ENCODE measurements around the gene SPOP.
"Not testable (repeated sequence)": the region's sequence is repeated elsewhere in the genome, so short reads cannot be mapped to it uniquely, and the experiment has no call there.

Gene SPOP

DNA sequence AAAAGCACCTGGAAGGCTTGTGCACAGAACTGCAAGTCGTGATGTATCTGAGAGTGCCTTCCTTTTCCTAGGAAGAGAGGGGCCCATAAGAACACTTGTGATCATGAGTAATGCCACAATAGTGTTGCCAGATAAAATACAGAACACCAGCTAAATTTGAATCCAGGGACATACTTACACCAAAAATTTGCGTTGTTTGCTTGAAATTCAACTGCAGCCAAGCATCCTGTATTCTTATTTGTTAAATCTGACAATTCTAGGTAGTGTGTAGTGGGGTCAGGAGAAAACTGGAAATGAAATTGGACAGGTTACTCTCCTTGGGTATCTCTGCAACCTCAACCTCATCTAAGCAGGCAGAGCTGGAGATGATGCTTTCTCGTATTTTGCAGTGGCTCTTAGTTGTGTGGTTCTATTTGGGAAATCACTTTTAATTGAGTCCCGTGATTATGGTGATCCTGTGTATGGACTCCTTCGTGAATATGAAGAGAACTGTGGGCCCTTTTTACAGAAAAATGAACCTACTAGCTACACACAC is 17.9 kb upstream of the SPOP start:
- no peak for FAIRE-seq

DNA sequence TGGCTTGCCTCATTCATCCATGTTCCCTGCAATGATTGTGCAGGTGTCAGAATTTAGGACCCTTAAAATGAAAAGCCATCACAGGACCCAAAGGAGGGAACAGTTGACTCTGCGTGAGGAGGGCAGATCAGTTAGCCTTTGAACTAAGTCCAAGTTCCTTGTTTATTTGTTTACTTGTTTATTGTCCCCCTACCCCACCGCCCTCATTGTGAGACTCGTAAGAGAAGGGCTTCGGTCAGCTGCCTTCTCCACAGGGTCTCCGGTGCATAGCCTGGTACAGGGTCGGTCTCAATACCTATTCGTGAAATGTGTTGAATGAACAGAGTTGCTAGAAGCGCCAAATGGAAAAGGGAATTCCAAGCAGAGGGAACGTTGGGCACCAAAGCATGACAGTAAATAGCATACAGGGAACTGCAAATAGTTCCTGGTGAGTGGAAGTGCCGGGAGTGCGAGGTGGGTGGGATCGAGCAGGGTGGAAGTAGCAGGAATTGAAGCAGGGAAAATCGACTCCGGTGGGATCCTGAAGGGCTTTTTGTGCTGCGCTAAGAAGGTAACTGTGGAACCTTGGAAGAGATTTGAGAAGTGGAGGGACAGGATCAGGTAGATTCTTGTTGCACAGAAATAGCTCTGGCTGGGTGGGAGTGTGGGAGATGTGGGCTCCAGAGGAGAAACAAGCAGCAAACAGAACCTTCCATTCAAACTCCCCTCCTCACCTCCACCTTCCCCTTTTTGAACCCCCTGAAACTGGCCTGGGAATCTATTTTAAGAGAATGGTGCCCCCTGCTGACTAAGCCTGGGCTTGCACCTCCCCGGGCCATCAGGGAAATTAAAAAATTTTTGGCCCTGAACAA is 17.2 kb upstream of the SPOP start:
- no peak for FAIRE-seq

DNA sequence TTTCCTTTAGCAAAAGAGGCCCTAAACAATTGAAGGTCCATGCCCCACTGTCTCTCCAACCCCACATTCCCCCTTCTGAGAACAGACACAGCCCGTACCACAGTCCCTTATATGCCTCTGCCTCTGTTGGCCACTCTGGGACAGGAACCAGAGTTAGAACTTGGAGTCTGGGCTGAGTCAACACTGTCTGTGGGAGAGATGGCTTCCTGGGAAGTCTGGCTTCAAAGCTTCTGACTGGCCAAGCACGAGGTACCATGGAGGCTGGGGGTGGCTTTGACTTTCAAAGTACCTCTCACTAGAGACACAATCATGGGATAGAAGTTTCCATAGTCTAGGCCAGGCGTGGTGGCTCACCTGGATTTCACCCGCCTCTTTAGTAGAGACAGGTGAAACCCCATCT is 14.9 kb upstream of the SPOP start:
- FAIRE-seq, result no peak

DNA sequence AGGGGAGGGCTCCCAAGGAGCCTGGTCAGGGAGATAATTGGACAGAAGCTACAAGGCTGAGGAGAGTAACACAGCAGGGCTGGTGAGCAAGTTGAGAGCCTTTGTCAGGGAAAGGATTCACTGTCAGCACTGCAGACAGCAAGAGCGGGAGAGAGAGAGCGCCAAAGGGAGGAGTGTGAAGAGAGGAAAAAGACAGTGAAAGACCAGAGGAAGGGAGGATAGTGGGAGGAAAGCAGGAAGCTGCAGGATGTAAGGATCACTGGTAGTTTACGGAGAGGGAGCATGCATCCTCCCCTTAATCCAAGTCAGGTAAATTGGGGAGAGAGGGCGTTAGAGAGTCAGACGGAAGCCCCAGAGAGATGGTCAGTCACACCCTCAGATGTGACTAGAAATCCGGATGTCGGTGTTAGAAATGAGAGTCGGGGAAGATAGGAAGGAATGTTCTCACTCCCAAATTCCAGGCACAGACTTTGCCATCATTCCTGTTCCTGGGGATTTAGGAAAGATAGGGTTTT is 13.8 kb upstream of the SPOP start:
- FAIRE-seq, result no peak

DNA sequence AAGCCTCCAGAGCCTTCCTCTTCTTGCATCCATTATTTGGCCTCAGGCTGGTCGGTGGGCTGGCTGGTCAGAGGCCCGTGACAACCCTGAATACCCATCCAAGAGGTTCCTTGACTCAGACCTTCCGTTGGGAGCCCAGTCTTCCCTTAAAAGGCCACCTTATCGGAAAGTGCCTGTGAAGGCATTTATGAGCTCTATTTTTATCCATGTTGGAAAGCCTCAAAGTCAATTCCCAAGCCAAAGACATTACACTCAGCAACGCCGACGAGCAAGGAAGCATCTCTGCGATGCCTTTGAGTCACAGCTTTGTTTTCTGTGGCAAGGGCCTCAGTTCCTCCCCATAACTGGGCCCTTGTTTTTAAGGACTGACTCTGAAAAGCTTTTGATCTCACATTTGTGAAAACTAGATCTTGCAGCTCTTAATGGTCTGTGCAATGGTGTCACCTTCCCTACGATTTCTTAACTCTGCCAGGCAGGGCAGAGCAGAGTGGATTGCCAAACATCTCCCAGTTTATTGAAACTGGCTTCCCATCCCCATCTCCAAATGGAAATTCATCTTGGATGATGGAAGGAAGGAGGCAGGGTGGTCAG is 13.3 kb upstream of the SPOP start:
- FAIRE-seq, result no peak

DNA sequence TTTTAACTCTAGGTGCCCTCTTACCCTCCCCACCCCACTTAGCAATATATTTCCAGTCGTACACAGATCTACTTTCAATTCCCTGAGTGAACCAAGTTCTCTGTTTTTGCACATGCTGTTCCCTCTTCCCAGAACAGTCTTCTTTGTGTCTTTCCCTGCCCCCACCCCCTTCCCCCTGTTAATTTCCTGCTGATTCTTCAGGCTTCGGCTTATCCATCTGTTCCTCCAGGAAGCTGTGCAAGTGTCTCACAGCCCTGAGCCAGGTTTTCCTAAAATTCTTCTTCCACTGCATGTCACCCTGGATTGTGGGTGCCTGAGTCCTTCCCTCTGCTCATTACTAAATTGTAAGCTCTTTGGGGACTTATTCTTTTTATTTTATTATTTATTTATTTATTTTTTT is 12.4 kb upstream of the SPOP start:
- no peak for FAIRE-seq

DNA sequence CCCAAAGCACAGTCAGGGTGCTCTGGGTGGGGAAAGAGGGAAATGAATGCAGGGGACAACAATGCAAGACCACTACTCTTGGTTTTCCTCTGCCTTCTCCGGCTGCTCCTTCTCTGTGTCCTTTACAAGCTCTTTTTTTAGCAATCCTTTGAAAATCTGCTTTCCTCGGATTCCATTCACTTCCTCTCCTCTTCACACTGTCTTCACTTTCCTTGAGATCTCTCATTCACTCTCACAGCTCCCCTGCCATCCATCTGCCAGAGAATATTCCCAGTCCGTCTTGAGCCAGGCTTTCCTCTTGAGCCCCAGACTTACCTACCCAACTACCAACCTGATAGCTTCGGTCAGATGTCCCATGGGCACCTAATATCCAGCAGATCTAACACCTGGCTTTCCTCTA is 11.0 kb upstream of the SPOP start:
- no peak for FAIRE-seq

DNA sequence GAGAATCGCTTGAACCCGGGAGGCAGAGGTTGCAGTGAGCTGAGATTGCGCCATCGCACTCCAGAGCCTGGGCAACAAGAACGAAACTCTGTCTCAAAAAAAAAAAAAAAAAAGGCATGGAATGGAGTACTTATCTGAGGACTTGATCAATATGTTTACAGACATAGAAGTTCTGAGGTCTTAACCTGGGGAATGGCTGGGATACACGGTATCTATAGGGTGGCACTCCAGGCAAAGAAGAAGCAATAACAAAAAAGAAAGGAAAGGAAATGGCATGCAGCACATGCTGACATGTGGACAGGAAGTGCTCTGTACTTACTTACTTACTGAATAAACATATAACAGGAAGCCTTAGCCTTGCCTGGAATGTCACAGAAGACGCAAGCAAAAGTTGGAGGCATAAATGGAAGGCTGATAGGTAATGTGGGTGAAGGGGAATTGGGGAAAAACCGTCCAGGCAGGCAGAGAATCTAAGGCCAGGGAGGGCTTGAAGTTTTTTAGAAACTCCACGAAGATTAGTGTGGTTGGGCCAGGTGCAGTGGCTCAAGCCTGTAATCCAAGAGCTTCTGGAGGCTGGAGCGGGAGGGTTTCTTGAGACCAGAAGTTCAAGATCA is 10.1 kb upstream of the SPOP start:
- no peak for FAIRE-seq

DNA sequence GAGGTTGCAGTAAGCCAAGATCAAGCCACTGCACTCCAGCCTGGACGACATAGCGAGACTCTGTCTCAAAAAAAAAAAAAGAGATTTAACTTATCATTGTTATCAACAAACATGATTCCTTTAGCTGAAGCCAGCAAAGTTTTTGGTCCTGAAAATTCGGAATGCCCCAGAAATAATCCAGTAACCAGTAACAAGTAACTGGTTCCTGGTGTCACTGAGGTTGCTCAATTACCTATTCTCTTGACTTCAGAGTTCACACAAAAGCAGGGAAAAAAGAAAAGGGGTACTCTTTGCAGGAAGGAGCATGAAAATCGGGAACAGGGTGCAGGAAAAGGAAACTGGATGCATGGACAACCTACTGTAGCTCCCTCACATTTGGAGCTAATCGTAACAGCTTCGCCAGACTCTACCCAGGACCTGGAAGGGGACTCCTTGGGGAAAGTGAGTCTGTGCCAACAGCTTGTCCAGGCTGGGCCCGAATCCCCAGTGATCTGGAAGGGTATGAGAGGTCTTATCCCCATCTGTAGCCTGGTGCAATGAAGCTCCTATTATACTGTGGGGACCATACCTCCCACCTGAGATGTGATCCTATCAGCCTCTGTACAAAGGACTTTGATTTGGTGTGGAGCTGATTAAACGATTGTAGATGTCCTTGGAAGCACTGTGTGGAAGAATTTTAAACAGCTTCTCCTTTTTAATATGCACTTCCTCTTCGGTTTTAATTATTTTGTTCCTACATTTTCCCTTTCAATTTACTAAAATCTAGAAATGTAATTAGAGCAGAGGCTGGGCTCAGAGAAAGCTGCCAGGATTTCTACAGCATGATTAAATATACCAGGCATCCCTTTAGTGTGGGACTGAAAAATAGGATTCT is 3.4 kb upstream of the SPOP start:
- FAIRE-seq, result no peak

DNA sequence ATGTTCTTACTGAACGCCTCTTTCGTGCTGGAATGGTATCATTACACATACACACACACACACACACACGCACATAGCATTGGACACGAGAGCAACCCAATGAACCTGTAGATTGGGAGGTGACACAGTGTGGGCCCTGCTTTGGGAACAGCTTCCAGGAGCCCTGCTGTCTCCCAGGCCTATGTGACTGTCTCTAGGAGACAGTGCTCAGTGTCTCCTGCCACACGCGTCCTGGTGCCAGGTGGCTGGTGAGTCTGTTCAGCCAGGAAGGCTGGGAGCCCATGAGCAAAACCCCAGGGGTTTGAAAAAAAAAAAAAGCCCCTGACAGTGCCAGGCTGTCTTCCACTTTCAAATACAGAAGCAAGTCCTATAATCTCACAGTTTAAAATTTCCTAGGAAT is 2.4 kb upstream of the SPOP start:
- FAIRE-seq, result no peak

DNA sequence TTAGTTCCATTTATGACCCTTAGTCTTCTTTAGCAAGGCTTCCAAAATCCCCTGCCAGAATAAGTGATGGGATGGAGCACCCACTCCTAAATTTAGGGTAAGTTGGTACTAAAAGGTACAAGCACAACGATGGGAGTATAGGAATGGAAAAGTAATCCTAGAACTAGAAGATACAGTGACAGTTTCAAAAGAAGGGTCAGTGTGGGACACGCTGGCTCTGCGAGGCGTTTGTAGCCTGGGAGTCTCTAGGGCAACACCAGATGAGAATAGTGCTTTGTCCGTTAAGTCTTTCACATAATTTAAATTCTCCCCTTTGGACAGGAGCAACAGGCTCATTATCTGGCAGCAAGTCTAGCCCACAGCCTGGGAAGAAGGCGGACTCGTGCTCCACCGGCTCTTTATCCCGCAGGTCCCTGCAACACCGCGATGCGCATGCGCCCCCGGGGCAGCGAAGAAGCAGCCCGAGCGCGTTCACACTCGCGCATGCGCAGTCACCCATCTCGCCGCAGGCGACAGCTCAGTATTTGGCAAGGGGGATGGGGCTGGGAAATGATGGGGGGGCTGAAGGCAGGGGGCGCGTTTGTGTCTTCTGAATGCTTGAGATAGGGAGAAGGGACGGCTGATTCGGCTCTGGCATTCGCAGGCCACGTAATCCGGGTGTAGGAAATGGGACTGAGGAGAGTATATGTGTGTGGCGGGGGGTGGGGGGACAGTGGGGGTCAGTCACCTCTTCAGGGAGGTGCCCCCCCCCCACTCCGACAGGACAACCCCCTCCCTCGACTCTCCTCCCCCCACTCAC is 564 bp downstream of the SPOP start:
- no peak for FAIRE-seq

DNA sequence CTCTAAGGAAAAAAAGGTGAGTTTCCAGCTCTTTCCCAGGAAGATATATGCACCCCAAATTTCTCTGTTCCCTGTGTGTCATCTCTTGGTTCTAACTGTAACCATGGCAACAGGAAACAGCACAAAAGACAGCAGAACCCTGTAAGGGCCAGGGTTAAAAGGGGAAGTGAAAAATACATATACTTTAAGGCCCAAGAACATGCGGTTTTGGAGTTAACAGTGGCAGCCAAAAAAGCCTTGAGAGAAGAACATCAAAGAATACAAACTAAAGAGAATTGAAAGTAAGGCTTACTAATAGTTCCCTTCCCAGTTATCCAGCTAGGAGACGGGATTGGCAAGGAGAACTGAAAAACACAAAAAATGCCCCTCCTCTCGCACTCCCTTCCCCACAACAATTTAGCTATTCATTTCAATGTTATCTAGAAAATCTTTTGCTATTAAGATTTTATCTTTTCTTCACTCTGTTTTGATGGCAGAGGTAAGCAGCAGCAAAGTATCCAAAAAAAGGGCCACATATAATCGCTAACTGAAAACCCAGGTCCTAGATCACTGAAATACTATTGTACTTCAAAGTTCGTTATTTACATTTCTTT is 1.5 kb downstream of the SPOP start:
- FAIRE-seq, result no peak

DNA sequence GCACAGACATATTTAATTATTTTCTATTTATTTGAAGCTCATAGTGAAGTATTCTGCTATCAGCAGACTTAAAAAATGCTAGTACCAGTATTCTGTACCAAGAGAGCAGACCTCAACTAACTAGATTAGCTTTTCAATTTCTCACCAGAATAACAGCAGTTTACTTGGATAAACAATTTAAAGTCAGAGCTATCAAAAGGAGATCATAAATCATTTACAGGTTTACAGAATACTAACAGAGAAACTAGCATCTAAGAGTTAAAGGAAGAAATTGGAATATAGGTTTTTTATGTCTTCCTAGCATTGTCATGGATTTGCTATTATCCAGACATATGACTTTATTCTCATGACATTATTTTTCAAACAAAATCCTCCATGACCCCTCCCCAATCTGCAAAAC is 3.4 kb downstream of the SPOP start:
- no peak for FAIRE-seq

DNA sequence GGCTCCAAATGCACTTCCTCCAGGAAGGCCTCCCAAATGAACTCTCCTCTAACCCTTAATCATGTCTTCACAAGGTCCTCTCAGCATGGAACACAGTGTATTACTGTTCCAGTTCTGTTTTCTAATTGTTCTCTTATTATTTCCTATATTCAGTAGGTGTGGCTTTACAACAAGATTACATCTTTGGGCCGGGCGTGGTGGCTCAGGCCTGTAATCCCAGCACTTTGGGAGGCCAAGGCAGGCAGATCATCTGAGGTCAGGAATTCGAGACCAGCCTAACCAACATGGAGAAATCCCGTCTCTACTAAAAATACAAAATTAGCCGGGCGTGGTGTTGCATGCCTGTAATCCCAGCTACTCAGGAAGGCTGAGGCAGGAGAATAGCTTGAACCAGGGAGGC is 4.2 kb downstream of the SPOP start:
- not testable (repeated sequence) for FAIRE-seq

DNA sequence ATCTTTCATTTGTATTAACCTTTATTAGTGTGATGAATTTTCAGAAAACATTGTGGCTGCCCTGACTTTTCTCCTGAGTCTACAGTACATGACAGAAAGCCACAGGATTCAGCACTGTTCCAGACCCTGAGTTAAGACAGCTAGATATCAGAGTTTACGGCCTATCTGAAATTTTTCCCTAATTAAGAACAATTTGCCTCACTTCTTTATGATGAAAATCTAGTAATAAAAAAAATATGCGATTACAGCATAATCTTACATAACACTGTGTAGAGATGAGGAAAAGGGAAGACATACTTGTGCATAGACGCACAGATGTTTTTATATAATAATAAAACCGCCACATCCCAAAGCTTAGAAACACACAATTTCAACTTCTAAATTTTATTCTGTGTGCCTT is 7.3 kb downstream of the SPOP start:
- FAIRE-seq, result no peak

DNA sequence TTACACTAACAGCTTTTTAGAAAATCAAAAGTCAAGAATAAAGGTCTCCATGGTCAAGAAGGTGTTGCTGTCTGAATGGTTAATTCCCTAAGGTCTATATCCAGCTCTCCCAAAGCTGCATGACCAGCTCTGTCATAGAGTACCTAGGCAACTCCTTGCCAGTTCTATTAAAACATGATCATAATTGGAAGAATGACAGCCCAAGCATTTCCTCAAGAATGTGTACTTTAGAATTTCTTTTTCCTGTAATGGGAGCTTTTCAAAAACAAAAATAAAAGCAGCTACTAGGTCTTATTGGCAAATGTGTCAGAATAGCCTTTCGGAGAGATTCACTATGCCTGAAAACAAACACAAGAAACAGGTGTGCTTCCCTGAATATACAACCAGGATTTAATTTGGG is 7.9 kb downstream of the SPOP start:
- FAIRE-seq, result no peak

DNA sequence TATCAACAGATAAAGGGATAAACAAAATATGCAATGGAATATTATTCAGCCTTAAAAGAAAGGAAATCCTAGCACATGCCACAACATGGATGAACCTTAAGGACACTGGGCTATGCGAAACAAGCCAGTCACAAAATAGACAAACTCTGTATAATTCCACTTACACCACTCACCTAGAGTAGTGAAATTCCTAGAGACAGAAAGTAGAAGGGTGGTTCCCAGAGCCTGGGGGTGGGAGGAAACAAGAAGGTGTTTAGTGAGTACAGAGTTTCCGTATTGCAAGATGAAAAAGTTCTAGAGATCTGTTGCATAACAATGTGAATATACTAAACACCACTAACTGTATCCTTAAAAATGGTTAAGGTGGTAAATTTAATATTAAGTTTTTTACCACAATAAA is 10.0 kb downstream of the SPOP start:
- peak; percentile 69 for FAIRE-seq

DNA sequence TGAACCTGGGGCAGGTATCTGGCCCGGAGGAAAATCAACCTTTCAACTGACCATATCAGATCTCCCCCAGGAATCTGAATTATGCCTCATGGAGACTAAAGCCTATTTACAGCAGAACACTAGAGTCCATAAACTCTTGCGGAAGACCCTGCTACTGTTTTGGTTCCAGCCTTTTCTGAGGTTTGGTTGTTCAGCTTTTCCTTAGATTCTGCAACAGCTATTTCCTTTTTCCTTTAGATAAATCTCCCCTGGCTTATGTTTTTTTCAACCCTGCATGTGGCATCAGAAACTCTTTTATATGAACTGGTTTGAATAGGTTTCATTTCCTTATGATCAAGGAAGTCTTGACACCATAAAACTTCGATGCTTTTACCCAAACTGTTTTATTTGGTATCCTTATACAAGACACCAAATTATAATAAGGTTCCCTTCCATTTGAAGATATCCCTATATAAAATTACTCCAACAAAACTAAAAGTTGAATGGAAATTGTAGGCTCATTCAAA is 13.1 kb downstream of the SPOP start:
- no peak for FAIRE-seq

DNA sequence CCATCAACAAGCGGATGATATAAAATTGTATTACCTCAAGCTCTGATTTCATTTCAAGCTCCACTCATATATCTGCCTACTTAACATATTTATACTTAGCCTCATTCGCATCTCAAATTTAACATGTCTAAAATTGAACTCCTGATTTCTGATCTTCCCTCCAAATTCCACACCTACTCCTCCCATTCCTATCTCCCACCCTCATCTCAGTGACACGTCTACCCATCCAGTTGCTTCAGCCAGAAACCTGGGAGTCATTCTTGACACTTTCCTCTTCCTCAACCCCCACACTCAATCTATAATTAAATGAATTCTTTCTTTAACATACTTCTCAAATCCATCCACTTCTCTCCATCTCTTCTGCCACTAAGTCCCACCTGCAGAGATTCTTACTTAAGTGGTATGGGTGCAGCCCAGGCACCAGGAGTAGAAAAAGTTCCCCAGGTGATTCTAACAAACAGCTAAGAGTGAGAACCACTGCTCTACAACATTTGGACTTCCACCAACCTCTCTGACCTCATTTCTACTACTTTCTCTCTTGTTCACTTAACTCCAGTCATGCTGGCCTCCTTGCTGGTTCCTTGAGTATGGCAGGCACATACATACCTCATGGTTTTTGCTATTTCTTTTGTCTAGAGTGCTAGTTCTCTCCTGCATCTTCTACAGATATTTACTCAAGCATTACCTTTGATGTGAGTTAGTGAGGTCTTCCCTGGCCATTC is 18.1 kb downstream of the SPOP start:
- FAIRE-seq, result no peak

DNA sequence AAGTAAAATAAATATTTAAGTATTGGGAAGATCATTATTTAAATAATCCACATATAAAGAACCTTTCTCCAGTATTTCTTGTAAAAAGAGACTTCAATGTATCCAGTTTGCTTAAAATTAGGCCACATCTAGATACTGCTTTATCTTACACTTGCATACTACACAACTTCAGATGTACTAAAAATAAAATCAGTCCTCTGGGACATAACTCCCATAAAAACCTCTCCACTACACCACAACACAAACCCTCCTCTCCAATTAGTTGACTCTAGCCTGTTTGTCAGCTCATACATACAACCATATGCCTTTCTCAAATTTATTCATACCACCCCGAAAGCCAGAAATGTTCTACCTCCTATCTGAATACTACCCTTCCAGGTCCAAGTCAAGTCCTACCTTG is 21.6 kb downstream of the SPOP start:
- no peak for FAIRE-seq

DNA sequence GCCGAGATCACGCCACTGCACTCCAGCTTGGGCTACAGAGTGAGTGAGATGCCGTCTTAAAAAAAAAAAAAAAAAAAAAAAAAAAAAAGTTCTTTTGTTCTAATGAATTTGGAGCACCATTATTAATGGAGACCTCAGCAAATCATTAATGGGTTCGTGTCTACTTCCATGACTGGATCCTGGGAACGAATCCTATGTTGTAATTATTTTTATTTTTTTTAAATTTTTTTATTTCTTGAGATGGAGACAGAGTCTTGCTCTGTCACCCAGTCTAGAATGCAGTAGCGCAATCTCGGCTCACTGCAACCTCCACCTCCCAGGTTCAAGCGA is 30.7 kb downstream of the SPOP start:
- FAIRE-seq, result no peak

Measured in endometrium (tissue), 2 donors.